GM21423 (cell line): ENCODE measurements around the gene RNU5B-1.

Source experiments
- ATAC-seq: cut with Tn5 transposase; IDR thresholded peaks from one replicate; pipeline ENCODE4 v1.9.1; 2021; ENCODE audit warnings: mild to moderate bottlenecking, moderate library complexity; ENCODE audit not compliant: unreplicated experiment

RNU5B-1 gene

GRCh38 chr15:65287520-65287855, 17.0 kb upstream of the RNU5B-1 start:
- no peak for ATAC-seq

GRCh38 chr15:65289261-65289854, 15.1 kb upstream of the RNU5B-1 start:
- ATAC-seq, result no peak

- ATAC-seq, result no peak
These were observed 14.2 kb upstream of the RNU5B-1 start for GRCh38 chr15:65290228-65290627.

GRCh38 chr15:65292938-65293518, 11.4 kb upstream of the RNU5B-1 start:
- ATAC-seq, result no peak

GRCh38 chr15:65298731-65299130, 5.7 kb upstream of the RNU5B-1 start:
- ATAC-seq, result no peak

GRCh38 chr15:65300924-65301441, 3.5 kb upstream of the RNU5B-1 start:
- no peak for ATAC-seq

GRCh38 chr15:65302061-65302460, 2.4 kb upstream of the RNU5B-1 start:
- ATAC-seq, result no peak

GRCh38 chr15:65303687-65304380, 643 bp upstream of the RNU5B-1 start:
- peak; percentile 12 for ATAC-seq

- peak; percentile 23 for ATAC-seq
These were observed 777 bp downstream of the RNU5B-1 start for GRCh38 chr15:65305150-65305758.

GRCh38 chr15:65305776-65306175, 1.3 kb downstream of the RNU5B-1 start:
- ATAC-seq, result no peak

- ATAC-seq, result no peak
These were observed 2.1 kb downstream of the RNU5B-1 start for GRCh38 chr15:65306551-65306950.

GRCh38 chr15:65307978-65308377, 3.5 kb downstream of the RNU5B-1 start:
- ATAC-seq, result no peak

- ATAC-seq, result no peak
These were observed 5.5 kb downstream of the RNU5B-1 start for GRCh38 chr15:65309882-65310418.

GRCh38 chr15:65310431-65311137, 6.1 kb downstream of the RNU5B-1 start:
- ATAC-seq, result no peak

- no peak for ATAC-seq
These were observed 7.3 kb downstream of the RNU5B-1 start for GRCh38 chr15:65311760-65312159.

- ATAC-seq, result no peak
These were observed 8.0 kb downstream of the RNU5B-1 start for GRCh38 chr15:65312400-65312916.

- no peak for ATAC-seq
These were observed 14.4 kb downstream of the RNU5B-1 start for GRCh38 chr15:65318870-65319356.

- ATAC-seq, result no peak
These were observed 18.6 kb downstream of the RNU5B-1 start for GRCh38 chr15:65323071-65323511.

GRCh38 chr15:65326117-65326526, 21.6 kb downstream of the RNU5B-1 start:
- no peak for ATAC-seq

- ATAC-seq, result no peak
These were observed 22.3 kb downstream of the RNU5B-1 start for GRCh38 chr15:65326818-65327217.
